ENCODE results near the gene SLC22A23.

GRCh38 chr6:3292431-3293197 lies 164.2 kb downstream of the SLC22A23 start:
- no peak for TF ChIP-seq CTCF (IDR thresholded peaks at IDR 0.05; ENCODE audit: low read length)
- no peak for TF ChIP-seq EZH2phosphoT487 (IDR thresholded peaks at IDR 0.05; ENCODE audit: low read length)
- TF ChIP-seq EZH2 (optimal IDR thresholded peaks at IDR 0.05; ENCODE audit: low read depth, low read length) = no peak

Measured in MM.1S (cell line).